HG02973 (cell line): ENCODE data around the gene OLFML1.

Experiments used
- ATAC-seq: cut with Tn5 transposase; IDR thresholded peaks from one replicate; pipeline ENCODE4 v1.9.1; 2021; ENCODE audit warnings: moderate library complexity; ENCODE audit not compliant: unreplicated experiment

Gene OLFML1

GRCh38 chr11:7485186-7486097, at the start of gene OLFML1:
Gene OLFML1, plus strand, starts transcription at chr11:7485506. Its CDS starts 370 bp downstream, at chr11:7485876.
- ATAC-seq = no peak

DNA sequence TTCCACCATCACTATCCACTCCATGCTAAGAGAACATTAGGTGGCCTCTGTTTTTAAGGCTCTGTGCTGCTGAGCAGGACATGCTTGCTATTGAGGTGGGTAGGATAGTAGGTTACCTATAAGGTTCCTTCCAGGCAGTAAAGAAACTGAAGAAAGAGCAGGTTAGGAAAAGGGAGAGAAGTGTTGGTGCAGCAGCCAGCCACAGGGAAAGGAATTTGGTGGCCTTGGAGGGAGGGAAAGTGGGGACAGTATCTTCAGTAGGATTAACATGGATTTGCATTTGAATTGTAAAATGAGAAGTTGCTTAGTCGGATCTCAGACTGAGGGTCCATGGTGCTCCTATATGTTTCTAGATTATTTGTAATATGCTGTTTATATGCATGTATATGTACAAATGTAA, 49.2 kb upstream of the OLFML1 start:
- ATAC-seq = no peak

- no peak for ATAC-seq
Measured at GRCh38 chr11:7436657-7437056, 48.6 kb upstream of the OLFML1 start.

GRCh38 chr11:7437696-7438095, 47.6 kb upstream of the OLFML1 start:
- ATAC-seq = no peak

DNA sequence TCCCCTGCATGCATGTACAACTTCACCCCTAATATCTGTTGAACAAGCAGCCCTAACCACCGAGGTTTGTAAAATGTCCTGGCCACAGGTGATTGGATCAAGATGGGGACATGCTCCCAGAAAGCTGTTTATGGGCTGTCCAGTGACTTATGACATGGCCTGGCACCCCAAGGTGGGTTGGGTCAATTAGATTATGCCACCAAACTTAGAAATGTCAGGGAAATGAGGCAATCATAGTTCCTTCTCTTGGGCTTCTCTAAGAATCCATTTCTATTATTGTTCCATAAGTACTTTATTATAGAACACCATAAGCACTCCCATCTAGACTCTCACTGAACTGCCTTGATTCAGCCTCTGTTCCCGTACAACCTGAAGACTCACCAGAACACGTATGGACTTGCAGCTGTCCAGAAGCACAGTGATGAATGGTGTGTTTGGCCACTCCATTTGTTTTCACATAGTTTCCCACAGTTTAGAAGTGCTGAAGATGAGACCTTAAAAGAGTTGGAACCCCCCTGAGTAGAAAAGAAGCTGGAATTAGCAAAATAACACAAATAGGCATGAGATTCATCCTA, 45.5 kb upstream of the OLFML1 start:
- ATAC-seq = no peak

DNA sequence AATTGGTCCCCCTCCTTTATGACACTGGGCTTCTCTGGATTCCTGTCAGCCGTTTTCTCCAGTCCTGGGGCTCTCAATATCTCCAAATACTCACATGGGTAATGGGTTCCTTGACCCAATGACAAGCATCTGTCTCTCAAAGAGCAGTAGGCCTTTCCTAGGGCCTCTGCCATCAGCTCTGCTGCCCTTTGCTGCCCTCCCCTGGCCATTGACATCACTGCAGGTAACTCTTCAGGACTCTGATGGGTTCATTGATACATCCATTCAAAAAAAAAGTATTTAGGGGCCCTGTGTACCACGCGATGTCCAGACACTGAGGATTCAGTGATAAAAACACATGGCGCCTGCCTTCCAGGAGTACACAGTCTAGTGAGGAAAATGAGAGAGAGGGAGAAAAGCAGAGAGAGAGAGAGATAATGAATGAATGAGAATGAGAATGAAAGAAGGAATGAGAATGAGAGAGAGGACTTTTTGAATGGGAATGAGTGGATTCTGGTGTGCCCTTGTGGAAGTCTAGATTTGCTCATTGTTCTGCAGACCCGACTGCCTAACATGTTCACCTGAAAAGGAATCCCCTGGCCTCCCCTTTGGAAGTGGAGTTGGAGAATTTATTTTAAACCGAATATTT, 42.6 kb upstream of the OLFML1 start:
- peak; percentile 88 for ATAC-seq

DNA sequence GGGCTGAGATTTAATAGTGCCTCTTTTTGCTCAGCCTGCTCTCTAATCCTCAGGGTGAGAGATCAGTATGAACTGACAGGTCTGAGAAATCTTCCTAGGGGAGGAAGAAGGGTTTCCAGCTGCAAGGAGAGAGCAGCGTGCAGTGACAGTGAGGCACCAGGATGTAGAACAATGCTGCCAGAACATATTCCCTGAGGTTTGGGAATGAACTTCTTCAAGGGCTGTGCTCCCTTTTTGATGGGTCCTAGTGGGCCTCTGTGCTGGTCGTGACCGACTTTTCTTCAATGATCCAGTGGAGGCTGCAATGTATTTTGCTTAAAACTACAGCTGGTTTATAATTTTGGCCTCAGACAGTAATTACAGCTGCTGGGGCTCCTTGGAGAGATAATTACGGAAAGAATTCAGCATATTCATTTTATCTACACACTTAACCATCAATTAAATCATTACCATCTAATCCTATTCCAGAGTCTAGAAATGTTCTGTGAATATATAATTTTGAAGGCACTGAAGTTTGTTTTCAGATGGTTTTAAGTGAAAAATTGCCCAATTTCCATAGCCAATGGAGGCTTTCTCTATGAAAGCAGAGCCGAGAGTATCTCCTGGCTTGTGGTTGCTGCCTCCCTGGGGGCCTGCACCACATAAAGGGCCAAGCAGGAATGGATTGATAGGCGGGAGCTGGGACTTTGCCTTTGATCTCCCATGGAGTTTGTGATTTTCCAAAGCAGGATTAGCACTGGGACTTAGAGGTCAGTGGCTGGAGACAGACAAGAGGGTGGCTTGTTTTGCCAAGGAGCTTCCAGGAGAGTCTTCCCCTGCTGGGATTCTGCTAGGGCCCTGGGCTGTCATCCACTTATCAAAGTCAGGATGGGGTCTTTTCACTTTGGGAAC, 41.0 kb upstream of the OLFML1 start:
- no peak for ATAC-seq

- ATAC-seq = no peak
Measured at GRCh38 chr11:7445564-7445963, 39.7 kb upstream of the OLFML1 start.

DNA sequence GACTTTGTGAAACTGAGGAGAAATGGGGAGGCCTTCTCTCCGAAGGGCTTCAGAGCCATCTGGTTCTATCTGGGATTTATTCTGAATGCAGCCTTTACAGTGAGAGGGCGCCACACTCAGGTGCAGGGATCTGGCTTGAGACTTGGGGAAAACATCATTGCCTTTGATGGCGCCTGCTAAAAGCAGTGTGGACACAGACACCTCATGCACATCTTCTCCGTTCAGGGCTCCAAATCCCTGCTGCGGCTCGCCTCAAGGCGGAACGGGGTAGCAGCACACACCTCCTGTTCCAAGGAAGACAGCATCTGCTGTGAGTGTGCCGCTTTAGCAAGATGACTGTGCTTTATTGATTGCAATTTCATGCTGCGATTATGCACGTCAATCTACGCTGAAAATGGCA, 37.1 kb upstream of the OLFML1 start:
- no peak for ATAC-seq

DNA sequence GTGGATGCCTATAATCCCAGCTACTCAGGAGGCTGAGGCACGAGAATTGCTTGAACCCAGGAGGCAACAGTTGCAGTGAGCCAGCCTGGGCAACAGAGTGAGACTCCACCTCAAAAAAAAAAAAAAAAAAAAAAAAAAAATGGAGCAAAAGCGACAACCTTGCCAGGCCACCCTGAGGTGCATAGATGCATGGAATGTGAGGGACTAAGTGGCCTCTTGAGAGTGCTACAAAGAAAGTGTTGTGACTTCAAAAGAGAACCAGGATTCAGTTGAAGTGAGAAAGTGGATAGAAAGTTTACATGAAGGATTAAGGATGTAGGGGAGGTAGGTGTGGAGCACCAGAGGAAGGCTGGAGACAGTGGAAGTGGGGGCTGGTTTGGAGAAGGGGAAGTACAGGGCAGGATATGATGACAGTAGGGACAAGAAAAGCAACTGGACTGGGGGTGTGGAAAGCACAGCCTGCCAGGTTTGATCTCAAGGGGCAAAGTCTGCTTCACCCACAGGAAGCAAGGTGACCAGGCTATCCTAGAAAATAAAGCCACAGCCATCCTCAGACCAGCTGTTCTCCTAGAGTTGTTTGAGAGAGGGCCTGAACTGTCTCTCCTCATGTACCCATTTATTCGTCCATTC, 36.0 kb upstream of the OLFML1 start:
- ATAC-seq = no peak

DNA sequence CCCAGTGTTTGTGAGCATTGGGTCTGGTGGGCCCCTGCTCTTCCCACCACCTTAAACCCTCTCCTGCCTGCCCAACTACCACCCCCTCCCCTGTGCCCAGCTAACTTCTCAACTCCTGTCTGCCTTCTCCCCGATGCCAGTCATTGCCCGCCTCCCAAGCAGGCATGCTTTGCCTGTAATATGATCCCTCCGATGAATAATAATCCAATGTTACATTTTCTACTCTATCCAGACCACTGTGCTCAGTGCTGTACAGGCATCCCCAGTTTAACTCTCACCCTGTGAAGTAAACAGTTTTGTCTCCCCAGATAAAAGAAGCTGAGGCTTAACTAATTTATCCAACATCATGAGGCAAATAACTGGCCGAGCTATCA, 35.5 kb upstream of the OLFML1 start:
- ATAC-seq = no peak

- ATAC-seq = no peak
Measured at GRCh38 chr11:7450836-7451235, 34.5 kb upstream of the OLFML1 start.

- ATAC-seq = no peak
Measured at GRCh38 chr11:7451520-7451919, 33.8 kb upstream of the OLFML1 start.

GRCh38 chr11:7451952-7452494, 33.3 kb upstream of the OLFML1 start:
- no peak for ATAC-seq

DNA sequence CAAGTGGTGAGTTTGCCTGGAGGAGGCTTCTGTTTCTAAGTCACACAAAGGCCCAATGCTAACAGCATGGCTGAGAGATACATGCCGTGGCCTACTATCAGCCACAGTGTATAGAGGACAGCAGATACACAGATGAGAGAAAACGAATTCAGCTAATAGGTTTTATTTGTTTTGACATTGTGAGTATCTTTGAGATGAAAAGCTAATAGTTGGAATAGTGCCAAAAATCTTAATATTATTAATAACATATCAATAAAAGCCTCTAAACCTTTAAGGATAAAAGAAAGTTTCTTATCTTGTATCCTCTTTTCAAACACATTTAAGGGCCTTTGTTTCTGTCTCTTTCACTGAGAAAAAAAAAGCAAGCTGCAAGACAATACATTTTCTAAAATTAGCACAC, 30.5 kb upstream of the OLFML1 start:
- ATAC-seq = no peak

DNA sequence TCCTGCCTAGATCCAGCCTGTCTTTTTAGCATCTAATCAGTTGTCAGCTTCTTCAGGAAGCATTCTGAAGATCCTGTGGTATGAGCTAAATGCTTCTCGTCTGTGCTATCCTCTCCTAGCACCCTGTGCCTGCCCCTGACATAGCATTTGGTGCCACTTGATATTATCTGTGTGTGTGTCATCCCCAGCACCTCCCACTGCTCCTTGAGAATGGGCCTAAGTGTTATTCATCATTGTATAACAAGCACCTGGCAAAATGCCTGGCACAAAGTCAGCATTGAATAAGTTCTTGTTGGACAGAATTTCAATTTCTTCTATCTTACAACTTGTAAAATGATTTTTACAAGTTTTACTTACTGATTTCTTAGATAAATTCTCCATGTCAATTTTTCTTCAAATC, 28.1 kb upstream of the OLFML1 start:
- no peak for ATAC-seq

DNA sequence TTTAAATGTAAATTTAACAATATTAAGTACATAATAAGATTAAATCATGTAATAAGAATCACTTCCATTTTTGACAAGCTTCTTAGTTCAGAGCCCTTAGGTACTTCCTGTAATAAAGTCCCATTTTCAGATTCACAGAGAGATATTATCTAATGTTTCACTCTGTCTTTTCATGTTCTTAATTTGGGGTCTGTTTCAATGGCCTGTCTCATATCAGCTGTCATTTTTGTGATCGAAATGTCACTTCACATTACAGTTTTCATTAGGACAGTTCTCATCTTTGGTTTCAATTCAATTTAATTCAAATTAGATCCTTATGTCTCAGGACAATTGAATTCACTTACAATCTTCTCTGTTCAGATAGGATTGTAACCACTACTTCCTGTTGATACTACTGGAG, 22.6 kb upstream of the OLFML1 start:
- ATAC-seq = no peak

DNA sequence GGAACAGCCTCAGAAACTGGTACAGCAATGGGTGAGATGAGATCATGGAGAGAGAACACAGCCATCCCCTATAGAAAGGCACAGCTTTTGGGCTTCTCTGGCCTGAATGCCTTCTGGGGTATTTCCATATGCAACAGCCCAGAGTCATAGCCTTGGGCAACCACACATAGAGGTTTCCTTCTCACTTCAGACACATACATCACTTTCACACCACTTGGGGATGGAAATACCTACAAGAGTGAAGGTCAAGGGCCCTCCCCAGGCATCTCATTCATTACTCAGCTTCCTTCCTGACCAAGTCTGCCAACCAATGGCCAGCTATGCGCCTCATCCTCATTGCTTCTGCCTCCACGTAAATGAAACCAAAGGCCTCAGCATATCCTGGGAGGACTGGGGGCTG, 17.7 kb upstream of the OLFML1 start:
- peak; percentile 61 for ATAC-seq

DNA sequence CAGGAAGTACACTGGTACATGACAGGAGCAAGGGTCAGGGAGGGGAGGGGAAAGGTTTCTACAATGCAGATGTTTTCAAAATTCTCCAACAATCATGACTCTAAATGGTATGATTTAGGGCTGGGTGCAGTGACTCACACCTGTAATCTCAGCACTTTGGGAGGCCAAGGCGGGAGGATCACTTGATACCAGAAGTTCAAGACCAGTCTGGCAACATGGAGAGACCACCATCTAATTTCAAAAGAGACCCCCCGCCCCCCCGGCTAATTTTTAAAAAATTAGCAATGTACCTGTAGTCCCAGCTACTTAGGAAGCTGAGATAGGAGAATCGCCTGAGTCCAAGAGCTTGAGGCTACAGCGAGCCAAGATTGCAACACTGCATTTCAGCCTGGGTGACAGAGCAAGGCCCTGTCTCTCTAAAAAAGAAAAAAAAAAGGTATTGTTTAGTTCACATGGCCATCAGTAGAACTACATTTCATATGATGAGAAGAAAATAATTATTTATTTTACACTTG, 15.9 kb upstream of the OLFML1 start:
- ATAC-seq = no peak

DNA sequence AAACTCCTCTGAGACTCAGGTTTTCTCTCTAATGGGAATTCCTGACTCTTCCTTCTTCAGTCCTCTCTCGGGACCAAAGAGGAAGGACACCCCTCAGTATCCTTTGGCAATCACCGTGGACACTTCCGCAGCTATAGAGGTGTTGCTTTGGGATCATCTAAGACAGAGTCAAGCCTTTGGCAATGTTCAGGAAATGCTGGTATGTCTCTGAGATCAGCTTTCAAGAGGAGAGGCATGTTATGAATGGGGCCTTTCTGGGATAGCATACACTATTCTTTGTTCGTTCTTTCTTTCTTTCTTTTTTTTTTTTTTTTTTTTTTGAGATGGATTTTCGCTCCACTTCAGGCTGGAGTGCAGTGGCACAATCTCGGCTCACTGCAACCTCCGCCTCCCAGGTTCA, 14.2 kb upstream of the OLFML1 start:
- ATAC-seq = no peak
